NCI-H2107 (cell line): ENCODE data around the gene CACNA1C.

Experiments
- DNase-seq: peaks from one replicate; lab custom pipeline; 2025; lab: John Stamatoyannopoulos, UW

Gene CACNA1C

GRCh38 chr12:2198542-2198941 lies 145.8 kb downstream of the CACNA1C start:
- DNase-seq = no peak

- DNase-seq = no peak
Measured at GRCh38 chr12:2205996-2206395, 153.2 kb downstream of the CACNA1C start.

GRCh38 chr12:2208837-2209635 lies 156.2 kb downstream of the CACNA1C start:
- DNase-seq = no peak

GRCh38 chr12:2211119-2211518 lies 158.3 kb downstream of the CACNA1C start:
- no peak for DNase-seq

- DNase-seq = no peak
Measured at GRCh38 chr12:2212537-2212936, 159.8 kb downstream of the CACNA1C start.

GRCh38 chr12:2212971-2213869 lies 160.4 kb downstream of the CACNA1C start:
- no peak for DNase-seq

- DNase-seq = no peak
Measured at GRCh38 chr12:2214411-2214810, 161.6 kb downstream of the CACNA1C start.

- DNase-seq = no peak
Measured at GRCh38 chr12:2215709-2216560, 163.1 kb downstream of the CACNA1C start.

- DNase-seq = no peak
Measured at GRCh38 chr12:2218706-2219105, 165.9 kb downstream of the CACNA1C start.

- no peak for DNase-seq
Measured at GRCh38 chr12:2221030-2221621, 168.3 kb downstream of the CACNA1C start.

GRCh38 chr12:2222691-2223090 lies 169.9 kb downstream of the CACNA1C start:
- DNase-seq = no peak

GRCh38 chr12:2224961-2225360 lies 172.2 kb downstream of the CACNA1C start:
- no peak for DNase-seq

- DNase-seq = no peak
Measured at GRCh38 chr12:2225696-2226095, 172.9 kb downstream of the CACNA1C start.

GRCh38 chr12:2226641-2227040 lies 173.9 kb downstream of the CACNA1C start:
- DNase-seq = no peak

- no peak for DNase-seq
Measured at GRCh38 chr12:2227360-2227759, 174.6 kb downstream of the CACNA1C start.

GRCh38 chr12:2228535-2228934 lies 175.7 kb downstream of the CACNA1C start:
- DNase-seq = no peak

- DNase-seq = no peak
Measured at GRCh38 chr12:2229661-2230539, 177.1 kb downstream of the CACNA1C start.

- no peak for DNase-seq
Measured at GRCh38 chr12:2231011-2231595, 178.3 kb downstream of the CACNA1C start.

- no peak for DNase-seq
Measured at GRCh38 chr12:2231956-2232355, 179.2 kb downstream of the CACNA1C start.

- no peak for DNase-seq
Measured at GRCh38 chr12:2233034-2233433, 180.2 kb downstream of the CACNA1C start.
